Kidney glomerular epithelial cell (primary cell): Measurements from ENCODE around the gene DNAJB12.
"Not testable (repeated sequence)": the region's sequence is repeated elsewhere in the genome, so short reads cannot be mapped to it uniquely, and the experiment has no call there.

Source experiments
- DNase-seq: peaks from one replicate; lab custom pipeline; 2025; lab: John Stamatoyannopoulos, UW

The DNAJB12 gene

DNA sequence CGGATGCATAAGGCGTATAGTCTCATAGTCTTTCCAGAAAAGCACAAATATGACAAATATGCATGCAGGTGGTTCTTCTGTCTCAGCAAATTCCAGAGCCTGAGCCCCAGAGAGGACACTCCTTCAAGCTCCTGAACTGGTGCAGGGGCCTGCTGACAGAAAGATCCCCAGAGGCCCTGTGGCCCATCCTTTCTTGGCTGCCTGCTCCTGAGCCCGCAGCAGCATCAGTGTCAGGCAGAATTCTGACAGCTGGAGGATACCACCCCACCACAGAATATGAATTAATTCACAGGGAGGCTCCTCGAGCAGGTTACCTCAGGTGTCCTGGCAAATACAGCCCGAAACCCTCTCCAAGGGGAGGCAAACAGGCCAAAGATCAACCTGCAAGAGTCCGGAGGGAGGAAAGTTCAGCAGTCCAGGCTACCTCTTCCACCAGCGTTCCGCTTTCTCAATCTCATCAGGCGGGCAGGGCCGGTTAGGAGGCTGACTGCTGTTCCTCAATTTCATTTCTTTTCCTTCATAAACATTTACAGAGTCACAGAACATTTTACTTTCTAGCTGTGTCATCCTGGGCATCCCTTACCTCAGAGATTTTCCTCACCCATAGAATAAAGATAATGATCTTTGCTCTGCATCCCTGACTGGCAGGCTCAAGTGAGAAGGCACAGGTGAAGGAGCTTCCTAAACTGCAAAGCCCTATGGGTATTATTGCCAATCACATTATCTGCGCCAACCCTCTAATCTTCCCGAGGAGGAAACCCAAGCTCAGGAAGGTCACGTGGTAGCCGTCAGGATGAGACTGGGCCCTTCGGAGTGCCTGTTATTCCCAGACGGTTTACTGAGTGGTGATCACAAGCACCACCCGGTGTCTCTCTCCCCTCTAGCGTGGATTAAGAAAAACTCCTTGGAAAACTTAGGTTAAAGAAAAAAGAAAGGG is 1.4 kb downstream of the DNAJB12 start:
- DNase-seq = no peak

DNA sequence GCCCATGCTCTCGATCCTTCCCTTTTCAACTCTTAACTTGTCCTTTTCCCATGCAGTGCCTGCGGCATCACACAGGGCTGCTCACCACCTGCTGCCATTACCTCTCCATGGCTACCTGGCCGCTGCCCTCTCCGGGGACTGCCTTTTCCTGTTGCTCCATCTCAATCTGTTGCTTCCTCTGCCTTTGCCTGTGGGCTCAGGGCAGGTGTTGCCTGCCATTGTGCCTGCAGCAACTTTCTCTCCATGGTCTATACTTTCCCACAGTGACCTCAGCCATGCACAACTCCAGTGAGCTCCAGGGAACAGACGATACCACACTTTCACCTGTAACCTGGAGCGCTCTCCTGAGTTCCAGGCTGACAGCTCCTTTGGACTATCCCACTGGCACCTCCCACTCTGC is 3.2 kb downstream of the DNAJB12 start:
- DNase-seq = no peak

DNA sequence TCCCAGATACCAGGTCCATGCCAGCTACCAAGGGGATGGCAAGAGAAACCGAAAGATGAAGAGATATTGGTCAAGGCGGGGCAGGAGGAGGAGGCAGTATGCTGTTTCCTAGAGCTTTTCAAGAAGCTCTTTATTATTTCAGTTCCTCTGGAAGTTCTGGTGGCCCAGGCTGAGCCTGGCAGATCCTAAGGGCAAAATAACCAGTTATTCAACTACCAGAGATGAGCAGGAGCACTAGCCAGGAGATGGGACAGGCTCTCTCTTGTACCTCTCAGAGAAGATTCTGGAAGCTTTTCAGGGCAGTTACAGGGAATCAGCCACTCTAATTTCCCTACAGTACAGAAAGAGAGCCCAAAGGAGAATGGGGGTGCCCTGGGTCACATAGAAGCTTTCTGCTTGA is 5.3 kb downstream of the DNAJB12 start:
- DNase-seq = no peak

DNA sequence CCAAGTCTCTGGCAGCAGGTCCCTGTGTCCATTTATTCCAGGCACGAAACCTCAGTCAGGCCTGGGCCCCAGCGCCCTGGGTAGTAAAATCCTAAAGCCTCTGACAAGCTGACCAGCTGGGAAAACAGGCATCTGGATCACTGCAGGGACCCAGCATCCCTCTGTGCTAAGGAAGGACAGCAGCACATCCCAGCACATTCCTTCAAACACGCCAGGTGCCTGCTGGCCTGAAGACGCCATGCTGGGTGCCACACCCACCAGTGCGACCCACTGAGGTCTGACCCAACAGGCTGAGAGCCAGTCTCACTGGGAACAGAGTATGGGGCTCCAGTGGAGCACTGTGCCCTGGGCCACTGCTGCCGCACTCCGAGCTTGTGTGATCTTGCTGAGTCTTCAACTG is 6.4 kb downstream of the DNAJB12 start:
- DNase-seq = no peak

DNA sequence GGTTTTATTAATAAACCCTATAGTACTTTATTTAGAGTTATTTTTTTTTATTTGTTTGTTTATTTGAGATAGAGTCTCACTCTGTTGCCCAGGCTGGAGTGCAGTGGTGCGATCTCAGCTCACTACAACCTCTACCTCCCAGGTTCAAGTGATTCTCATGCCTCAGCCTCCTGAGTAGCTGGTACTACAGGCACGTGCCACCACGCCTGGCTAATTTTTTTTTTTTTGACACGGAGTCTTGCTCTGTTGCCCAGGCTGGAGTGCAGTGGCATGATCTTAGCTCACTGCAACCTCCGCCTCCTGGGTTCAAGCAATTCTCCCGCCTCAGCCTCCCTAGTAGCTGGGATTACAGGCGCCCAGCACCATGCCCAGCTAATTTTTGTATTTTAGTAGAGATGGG is 8.6 kb downstream of the DNAJB12 start:
- not testable (repeated sequence) for DNase-seq

DNA sequence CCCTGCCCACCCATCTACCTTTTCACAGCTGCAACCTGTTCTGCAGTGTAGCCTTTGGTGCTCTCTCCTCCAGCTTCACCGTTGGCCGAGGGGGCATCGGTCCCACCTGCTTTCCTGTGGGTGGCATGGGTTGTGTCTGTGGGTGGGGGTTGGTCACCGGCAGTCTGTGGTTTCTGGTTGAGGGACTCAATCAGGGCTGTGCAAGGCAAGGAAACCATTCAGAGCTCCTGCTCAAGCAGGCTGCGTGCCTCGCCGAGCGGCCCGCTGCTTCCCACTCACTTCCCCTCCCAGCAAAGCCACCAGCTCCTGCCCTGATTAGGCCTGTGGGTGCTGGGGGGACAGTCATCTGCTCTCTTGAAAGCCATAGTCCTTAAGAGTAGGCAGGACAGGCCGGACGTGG is 9.8 kb downstream of the DNAJB12 start:
- DNase-seq = no peak

DNA sequence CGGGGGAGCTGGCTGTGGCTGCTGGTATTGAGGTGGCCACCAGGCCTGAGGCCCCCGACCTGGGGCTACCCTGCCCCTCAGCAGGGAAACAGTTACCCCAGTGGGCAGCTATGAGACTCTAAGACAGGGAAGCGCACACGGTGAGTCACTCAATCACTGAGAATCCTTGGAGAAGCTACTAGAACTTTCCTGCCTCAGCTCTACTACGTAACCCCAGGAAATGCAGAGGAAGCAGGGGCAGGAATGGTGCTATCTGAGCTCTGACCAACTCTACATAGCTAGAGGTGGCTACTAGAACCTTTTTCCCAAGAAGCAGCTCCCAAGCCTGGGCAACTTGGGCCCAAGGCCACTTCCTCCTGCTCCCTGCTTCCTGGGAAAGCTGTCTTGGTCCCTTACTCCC is 11.8 kb downstream of the DNAJB12 start:
- DNase-seq = no peak

DNA sequence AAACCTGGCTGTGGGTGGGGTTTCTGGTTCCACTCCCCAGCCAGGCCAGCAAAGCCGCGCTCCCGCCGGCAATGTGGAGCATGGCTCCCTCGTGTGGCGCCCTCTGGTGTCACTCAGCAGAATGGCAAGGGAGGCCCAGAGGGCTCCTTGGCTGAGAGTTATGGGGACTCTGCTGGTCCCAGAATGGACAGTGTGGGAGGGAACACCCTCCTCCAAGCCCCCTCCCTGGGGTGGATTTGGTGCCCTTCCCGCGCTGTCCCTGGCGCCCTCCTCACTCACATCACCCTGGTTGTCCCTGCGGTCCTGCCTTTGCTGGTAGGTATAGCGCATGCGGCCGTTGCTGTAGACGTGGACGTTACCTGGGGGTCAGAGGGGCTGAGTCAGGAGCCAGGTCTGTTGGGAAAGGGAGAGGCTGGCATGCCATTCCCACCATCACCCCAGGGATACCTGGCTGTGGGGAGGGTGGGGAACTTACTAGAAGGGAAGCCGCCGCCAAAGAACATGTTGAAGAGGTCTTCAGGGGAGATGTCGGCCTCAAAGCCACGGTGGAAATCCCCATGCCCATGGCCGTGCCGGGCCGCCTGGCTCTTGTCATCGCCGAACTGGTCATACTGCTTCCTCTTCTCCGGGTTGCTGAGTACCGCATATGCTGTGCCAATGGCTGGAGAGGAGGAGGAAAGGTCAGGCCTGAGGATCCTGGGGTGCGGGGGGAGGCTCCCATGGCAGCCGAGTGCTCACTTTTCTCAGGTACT is 14.0 kb downstream of the DNAJB12 start:
- no peak for DNase-seq

DNA sequence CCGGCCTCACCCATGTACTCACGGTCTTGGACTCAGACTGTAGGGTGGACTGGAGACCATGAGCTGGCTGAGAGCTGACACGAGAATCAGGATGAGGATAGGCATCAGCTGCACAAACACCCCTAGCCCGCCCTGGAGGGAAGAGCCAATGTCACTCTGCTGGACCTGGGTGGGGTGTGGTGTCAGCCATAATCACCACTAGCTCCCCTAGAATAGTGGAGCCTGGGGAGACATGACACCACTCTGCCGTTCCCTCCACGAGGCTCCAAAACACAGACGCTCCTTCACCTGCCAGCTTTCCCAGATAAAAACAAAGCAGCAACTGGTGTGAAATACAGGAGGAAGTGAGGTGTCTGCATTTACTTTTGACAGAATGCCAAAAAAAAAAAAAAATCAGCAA is 16.5 kb downstream of the DNAJB12 start:
- DNase-seq = no peak

DNA sequence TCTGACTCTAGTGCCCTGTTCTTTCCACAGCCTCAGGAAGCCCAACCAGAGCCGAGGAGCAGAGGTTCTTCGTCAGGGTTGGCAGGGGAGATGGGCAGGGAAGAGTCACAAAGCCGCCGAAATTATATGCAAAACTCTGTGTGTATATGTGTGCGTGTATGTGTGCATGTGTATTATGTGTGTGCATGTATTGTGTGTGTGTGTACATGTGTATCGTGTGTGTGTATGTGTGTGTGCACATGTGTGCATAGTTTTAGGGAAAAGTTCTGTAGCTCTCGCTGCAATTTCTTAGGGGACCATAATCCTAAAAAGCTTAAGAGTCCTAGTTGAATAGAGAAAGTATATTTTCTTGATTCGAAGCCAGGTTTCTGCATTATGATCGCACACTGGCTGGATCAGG is 17.0 kb downstream of the DNAJB12 start:
- no peak for DNase-seq

DNA sequence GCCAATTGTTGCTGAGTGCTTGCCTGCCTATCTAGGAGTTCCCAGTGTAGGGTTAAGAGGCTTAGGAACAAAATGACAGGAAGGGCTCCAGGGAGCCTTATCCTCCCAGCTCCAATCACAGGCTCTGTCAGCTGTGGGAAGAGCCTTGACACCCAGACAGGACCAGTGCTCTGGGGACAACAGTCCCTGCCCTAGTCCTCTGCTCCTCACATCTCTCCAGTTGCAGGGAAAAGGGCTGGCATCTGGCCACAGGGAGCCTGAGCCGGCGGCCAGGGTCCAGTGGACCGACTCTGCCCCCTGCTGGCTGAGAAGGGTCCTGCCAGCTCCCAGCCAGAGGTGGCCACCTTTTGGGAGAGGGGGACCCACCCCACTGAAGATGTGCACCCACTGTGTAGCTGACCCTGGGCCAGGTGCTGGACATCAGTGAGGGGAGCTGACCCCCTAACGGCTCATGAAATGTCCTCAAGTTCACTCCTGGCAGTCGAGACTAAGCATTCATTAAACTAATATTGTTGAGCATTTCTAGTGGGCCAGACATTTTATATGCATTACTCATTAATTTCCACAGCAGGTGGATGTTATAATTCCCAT is 17.6 kb downstream of the DNAJB12 start:
- DNase-seq = peak; percentile 46

DNA sequence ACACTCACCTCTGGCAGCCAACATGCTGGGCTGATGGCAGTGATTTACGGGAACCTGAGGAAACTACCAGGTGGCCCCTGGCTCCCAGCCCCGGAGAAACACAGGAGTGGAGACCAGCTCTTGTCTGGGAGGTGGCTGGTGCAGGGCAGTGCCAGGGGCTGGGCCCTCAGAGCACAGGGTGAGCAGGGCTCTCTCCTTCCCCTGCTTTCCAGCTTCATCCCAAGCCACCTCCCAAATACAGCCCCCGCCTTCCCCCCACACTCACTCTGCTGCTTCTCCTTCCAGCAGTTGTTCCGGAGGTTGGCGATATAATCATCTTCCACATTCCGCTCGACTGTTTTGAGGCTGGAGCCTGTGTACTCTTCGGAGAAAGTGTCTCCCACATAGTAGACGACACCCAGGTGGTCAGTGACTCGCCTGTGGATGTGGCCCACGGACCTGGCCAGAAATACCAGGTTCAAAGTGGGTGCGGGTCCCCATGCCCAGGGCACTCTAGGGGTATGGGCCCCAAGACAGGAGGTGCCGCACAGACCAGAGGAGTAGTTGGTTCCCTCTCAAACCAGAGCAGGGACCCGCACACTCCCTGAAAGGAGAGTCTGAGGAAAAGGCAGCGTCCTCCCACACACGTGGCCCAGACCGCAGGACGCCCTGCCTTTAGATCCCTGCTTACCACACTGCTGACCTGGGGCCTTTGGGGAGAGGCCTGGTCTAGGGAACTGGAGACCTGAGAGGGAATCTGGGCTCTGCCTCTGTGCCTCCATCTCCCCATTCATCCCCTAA is 18.3 kb downstream of the DNAJB12 start:
- DNase-seq = no peak

DNA sequence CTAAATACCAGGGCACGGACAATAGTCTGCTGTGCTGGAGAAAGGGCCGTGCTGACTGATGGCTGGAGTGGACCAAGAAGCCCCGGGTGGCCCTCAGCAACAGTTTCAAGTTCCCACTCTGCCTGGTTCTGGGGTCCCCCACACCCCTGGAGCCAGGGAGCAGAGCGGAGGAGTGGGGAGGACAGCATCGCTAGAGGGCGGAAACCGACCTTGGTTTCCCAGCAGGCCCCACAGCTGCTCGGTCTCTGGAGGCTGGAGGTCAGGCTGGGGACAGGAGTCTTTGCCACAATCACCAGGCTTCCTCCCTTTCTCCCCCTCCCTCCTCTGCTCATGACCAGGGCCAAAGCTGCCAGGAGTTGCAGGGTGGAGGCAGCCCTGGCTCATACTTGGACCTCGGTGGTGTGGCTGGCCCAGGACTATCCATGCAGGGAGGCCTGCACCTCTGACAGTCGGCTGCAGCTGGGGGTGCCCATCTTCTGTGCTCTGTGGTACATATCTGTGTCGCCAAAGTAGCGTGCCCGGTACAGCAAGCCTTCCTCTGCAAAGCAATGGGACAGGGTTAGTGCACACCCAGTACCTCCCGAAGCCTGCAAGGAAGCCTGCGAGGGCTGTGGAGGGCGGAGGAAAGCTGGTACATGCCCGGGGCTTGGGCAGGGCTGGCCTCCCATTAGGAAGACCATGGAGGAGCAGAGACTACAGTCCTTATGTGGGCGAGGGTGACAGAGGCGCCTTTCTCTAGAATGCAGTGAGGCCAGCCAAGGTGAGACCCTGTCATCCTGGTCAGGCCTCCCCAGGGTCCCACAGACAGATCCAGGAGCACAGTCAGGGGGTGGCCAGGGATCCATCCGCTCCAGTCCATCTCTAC is 19.1 kb downstream of the DNAJB12 start:
- DNase-seq = no peak

DNA sequence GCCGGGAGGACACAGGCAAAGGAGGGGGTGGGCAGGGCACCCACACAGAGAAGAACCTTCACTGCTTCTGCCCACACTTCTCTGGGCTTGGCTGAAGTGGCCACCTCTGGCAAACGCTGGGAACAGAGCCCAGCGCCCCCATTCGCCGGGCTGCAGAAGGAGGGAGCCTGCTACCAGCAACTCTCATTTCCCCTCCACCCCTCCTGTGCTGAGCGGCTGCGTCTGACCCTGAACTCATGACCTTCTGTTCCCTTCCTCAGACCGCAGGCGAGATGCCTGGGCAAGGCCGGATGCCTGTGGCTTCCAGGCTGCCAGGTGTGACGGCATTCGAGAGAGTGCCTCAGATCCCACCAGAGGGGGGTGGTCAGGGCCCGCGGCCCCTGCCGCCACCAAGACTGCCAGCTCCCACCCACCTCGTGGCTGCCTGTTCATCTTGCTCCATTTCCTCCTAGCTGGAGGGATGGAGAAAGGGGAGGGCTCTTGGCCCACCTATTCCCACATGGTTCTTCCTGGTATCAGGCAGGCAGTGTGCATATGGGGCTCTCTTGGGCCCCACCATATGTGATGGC is 19.8 kb downstream of the DNAJB12 start:
- peak; percentile 87 for DNase-seq

DNA sequence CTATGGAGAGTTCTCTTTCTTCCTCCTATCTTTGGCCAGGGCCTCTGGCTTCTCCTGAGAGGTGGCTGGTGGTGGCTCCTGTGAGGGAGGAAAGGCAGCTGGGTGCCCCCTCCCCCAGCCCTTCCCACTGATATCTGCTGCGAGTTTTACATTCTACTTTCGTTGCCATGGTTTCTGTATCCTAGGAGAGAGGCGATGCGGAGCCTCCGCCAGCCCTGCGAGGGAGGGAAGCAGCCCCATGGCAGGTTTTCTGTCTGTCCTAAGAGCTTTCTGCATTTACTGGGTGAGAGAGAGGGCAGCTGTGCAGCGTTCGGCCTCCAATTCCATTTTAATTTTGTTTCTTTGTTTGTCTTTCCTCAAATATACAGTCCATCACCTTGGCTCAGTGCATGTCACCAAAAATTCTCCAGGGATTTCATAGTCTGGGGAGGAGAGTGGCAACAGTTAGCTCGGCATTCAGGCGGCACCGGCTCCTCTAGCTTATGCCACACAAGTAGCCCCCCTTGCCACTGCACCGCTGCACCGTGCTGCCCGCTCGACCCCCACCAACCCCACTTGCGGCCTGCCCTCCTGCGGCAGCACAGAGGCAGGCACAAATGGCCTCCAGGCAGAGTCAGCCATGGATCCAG is 20.4 kb downstream of the DNAJB12 start:
- DNase-seq = peak; percentile 36

DNA sequence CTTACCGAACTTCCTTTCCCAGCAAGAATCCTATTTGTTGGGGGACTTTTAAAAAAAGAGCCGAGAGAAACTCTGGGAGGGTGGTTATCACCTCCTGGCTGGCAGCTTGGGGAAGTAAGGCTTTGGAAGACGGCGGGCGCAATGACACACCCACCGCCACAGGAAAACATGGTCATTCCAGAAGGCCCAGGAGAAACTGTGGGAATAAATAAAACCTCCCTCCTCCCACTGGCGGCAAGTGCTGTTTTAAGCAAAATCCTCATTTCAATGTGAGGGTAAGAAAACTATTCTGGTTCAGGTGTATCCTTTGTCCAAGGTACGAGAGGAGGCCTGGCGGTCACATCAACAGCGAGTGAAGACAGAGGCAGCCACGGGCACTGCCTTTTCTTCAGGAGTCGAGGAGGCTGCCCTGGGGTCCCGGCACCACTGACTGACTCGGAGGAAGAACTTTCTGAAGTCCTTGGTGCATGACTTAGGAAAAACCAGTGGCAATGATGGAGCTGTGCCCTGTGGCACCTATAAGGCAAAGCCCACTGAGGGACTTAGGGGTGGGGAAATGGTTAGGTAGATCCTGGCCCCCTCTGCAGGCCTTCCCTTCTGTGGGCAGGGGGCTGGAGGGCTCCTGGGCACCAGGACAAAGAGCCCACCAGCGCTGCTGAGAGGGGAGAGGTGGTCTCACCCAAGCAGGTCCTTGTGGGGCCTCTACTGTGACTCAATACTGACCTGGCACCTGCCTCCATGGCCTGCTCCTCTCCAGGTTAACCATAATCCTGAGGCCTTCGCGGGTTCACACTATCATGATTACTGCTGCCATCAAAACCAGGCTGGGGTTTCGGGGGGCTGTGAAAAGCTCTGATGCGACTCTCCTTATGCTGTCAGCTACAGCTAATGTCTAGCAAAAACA is 21.4 kb downstream of the DNAJB12 start:
- no peak for DNase-seq

DNA sequence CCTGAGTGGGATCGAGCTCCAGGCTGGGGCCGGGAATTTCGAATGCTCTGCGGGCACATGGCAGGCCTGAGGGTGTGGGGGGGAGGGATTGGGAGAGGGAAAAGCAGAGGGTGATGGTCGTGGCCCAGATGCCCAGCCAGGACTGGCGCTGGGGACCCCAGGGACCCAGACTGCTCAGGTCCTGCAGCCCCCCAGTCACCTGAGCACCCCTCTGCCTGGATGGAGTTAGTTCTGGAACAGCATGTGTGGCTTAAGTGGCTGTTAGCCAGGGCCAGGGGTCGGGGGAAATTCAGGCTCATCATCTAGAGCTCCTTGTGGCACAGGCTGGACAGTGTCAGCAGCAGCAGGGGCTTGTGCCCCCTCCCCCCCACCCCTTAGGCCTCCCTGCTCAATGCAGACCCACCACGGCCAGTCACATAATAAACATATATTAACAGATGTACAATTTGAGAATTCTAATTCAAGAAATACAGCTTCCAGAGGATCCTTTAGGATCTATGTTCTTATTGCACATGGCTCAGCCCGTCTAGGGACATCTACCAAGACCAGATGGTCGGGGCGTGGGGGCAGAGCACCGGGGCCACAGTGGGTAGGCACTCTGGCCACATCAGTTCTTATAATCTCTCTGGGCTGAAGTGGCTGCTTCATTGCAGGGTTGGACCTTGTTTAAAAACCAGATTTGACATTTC is 22.2 kb downstream of the DNAJB12 start:
- DNase-seq = no peak

DNA sequence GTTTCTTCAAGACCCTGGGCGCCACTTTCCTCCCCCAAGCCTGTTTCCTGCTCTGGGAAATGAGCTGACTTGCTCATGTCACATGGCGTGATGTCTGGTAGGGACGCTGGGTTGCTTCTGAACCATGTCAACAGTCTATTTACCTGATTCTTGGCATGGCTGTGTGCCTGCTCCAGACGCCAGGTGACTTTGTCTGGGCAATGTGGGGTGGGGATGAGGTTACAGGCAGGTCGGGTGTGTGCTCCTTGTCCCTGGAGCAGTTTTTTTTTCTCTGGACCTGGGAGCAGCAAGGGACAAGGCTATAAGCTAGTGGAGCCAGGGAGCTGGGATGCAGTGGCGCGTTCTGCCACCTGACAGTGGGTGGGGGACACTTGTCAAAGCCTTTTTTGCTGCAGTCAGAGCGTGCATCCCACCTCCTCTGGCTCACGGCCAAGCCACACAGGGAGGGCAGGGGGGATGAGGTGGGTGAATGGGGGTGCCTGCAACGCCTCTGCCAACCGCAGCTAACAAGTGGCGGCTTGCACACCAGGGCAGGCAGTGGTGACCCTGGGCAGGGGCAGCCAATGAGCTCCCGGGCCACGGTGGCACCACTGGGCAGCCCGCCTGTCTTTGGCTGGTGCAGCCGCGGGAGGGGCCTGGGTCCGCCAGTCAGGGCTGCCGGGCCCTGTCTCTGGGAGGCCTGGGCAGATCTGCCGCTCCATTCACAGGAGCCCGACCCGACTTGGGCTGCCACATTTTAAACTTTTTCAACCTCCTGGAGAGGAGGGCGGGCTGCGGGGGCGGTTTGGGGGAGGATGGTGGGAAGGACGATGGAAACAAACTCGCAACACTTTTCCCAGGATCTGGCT is 22.9 kb downstream of the DNAJB12 start:
- peak; percentile 58 for DNase-seq
